HepG2 (cell line): ENCODE data around the gene PRPSAP1. TPM values are rescaled to one million over a fixed set of nuclear protein-coding genes. Genes with fewer than 3 reads are reported as not detected.

ENCODE experiments used
- ADNP ChIP-seq: sonication (generic); formaldehyde crosslinking; IDR thresholded peaks from 2 replicates; pipeline ENCODE4 v1.4.0; 2020; ENCODE audit warnings: missing genetic modification reagents
- ARNT2 ChIP-seq: sonication (generic); formaldehyde crosslinking; IDR thresholded peaks from 2 replicates; pipeline ENCODE4 v1.8.0; 2022; ENCODE audit warnings: mild to moderate bottlenecking, low read depth, missing genetic modification reagents, moderate library complexity
- CCAR2 ChIP-seq: fragments of 200-400 bp; formaldehyde crosslinking; optimal IDR thresholded peaks from 2 replicates; pipeline ENCODE3; 2018; ENCODE audit warnings: low read depth, mild to moderate bottlenecking, low read length, moderate library complexity
- EEA1 ChIP-seq: sonication (generic); formaldehyde crosslinking; IDR thresholded peaks from 2 replicates; pipeline ENCODE4 v1.5.1; 2020; ENCODE audit warnings: mild to moderate bottlenecking, missing genetic modification reagents, borderline replicate concordance
- FIP1L1 ChIP-seq: fragments of 200-400 bp; formaldehyde crosslinking; IDR thresholded peaks from 2 replicates; pipeline ENCODE4 v1.6.1; 2018; ENCODE audit warnings: low read depth, mild to moderate bottlenecking, low read length, moderate library complexity, borderline replicate concordance; ENCODE audit not compliant: insufficient read depth
- FOSL1 ChIP-seq: sonication (generic); formaldehyde crosslinking; IDR thresholded peaks from 2 replicates; pipeline ENCODE4 v1.9.0; 2021; ENCODE audit warnings: missing genetic modification reagents, borderline replicate concordance
- GTF2F1 ChIP-seq: fragments of 150-350 bp; IDR thresholded peaks from 2 replicates; pipeline ENCODE4 v1.6.1; 2014; ENCODE audit warnings: low read length
- HOXA5 ChIP-seq: sonication (generic); formaldehyde crosslinking; IDR thresholded peaks from 2 replicates; pipeline ENCODE4 v1.4.0; 2020; ENCODE audit warnings: missing genetic modification reagents
- HOXA9 ChIP-seq: sonication (generic); formaldehyde crosslinking; IDR thresholded peaks from 2 replicates; pipeline ENCODE4 v1.8.1; 2022; ENCODE audit warnings: missing genetic modification reagents, mild to moderate bottlenecking, moderate library complexity, borderline replicate concordance
- IKZF4 ChIP-seq: sonication (generic); formaldehyde crosslinking; IDR thresholded peaks from 2 replicates; pipeline ENCODE4 v1.5.1; 2020; ENCODE audit warnings: borderline replicate concordance, mild to moderate bottlenecking, low read depth, missing genetic modification reagents; ENCODE audit errors: not compliant biosample characterization
- IRF9 ChIP-seq: sonication (generic); formaldehyde crosslinking; IDR thresholded peaks from 2 replicates; pipeline ENCODE4 v1.8.0; 2022; ENCODE audit warnings: missing genetic modification reagents, mild to moderate bottlenecking, borderline replicate concordance
- LCORL ChIP-seq, 2 experiments: fragments of 450-650 bp in 1 of 2; sonication (generic) in 1 of 2; formaldehyde crosslinking in 1 of 2; IDR thresholded peaks; 2 replicates each; pipeline versions ENCODE4 v1.5.0 to v1.6.1; 2017 to 2020; ENCODE audit warnings: antibody characterized with exemption in 1 of 2, missing genetic modification reagents in 1 of 2
- MAX ChIP-seq: IDR thresholded peaks from 2 replicates; pipeline ENCODE4 v1.6.1; 2012; ENCODE audit warnings: inconsistent platforms
- MEF2D ChIP-seq: sonication (generic); formaldehyde crosslinking; IDR thresholded peaks from 2 replicates; pipeline ENCODE4 v1.5.1; 2020; ENCODE audit warnings: mild to moderate bottlenecking, missing genetic modification reagents
- MTF1 ChIP-seq: sonication (generic); formaldehyde crosslinking; IDR thresholded peaks from 2 replicates; pipeline ENCODE4 v1.5.0; 2020; ENCODE audit warnings: missing genetic modification reagents
- NCOA1 ChIP-seq: sonication (generic); formaldehyde crosslinking; IDR thresholded peaks from 2 replicates; pipeline ENCODE4 v1.9.0; 2021; ENCODE audit warnings: missing genetic modification reagents
- PCBP1 ChIP-seq: fragments of 200-400 bp; formaldehyde crosslinking; IDR thresholded peaks from 2 replicates; pipeline ENCODE4 v1.6.1; 2017; ENCODE audit warnings: mild to moderate bottlenecking, low read depth, low read length, borderline replicate concordance
- RARG ChIP-seq: sonication (generic); formaldehyde crosslinking; IDR thresholded peaks from 2 replicates; pipeline ENCODE4 v1.4.0; 2020; ENCODE audit warnings: low read depth, mild to moderate bottlenecking, missing genetic modification reagents
- SMAD1 ChIP-seq: sonication (generic); formaldehyde crosslinking; IDR thresholded peaks from 2 replicates; pipeline ENCODE4 v1.4.0; 2020; ENCODE audit warnings: missing genetic modification reagents, low read depth, mild to moderate bottlenecking, borderline replicate concordance
- STAT6 ChIP-seq: sonication (generic); formaldehyde crosslinking; IDR thresholded peaks from 2 replicates; pipeline ENCODE4 v1.4.0; 2020; ENCODE audit warnings: missing genetic modification reagents, mild to moderate bottlenecking, borderline replicate concordance
- TAF1 ChIP-seq: sonication (generic); formaldehyde crosslinking; IDR thresholded peaks from 2 replicates; pipeline ENCODE4 v1.4.0; 2020; ENCODE audit warnings: missing genetic modification reagents
- TARDBP ChIP-seq: sonication (generic); formaldehyde crosslinking; IDR thresholded peaks from 2 replicates; pipeline ENCODE4 v1.8.0; 2022; ENCODE audit warnings: mild to moderate bottlenecking, missing genetic modification reagents
- TBL1XR1 ChIP-seq: fragments of 150-350 bp; IDR thresholded peaks from 2 replicates; pipeline ENCODE4 v1.6.1; 2014; ENCODE audit warnings: borderline replicate concordance, low read length; ENCODE audit not compliant: partially characterized antibody
- TRIM24 ChIP-seq: sonication (generic); formaldehyde crosslinking; IDR thresholded peaks from 2 replicates; pipeline ENCODE4 v1.8.0; 2022; ENCODE audit warnings: mild to moderate bottlenecking, missing genetic modification reagents
- ZNF232 ChIP-seq: sonication (generic); formaldehyde crosslinking; IDR thresholded peaks from 2 replicates; pipeline ENCODE4 v1.4.0; 2020; ENCODE audit warnings: missing genetic modification reagents, borderline replicate concordance
- ZNF432 ChIP-seq: sonication (generic); formaldehyde crosslinking; IDR thresholded peaks from 2 replicates; pipeline ENCODE4 v1.5.0; 2020; ENCODE audit warnings: missing genetic modification reagents, mild to moderate bottlenecking, borderline replicate concordance
- ZNF44 ChIP-seq: sonication (generic); formaldehyde crosslinking; IDR thresholded peaks from 2 replicates; pipeline ENCODE4 v1.5.1; 2020; ENCODE audit warnings: mild to moderate bottlenecking, missing genetic modification reagents
- ZNF496 ChIP-seq: sonication (generic); formaldehyde crosslinking; IDR thresholded peaks from 2 replicates; pipeline ENCODE4 v1.8.1; 2023; ENCODE audit warnings: mild to moderate bottlenecking, moderate library complexity, missing genetic modification reagents; ENCODE audit not compliant: insufficient replicate concordance
- polyA plus RNA-seq, 8 experiments: library from polyadenylated mRNA; depleted of rRNA in 3 of 8; stranded (reverse) in 7 of 8; unstranded in 1 of 8; fragments of >200 nt; fragmentation: Illumina TruSeq in 4 of 8; extraction: Trizol in 4 of 8; gene quantifications; 2 replicates each; pipeline versions ENCODE4 v1.2.1 to v1.2.3, GENCODE V29; 2011 to 2016; ENCODE audit warnings: low read depth in 4 of 8, missing spikeins in 1 of 8, mixed read lengths in 1 of 8; ENCODE audit not compliant: insufficient read depth in 1 of 8
- total RNA-seq, 5 experiments: library from RNA; depleted of rRNA; stranded (reverse); fragments of >200 nt; fragmentation: Illumina TruSeq; extraction: Trizol; gene quantifications; 2 replicates each; pipeline ENCODE4 v1.2.3, GENCODE V29; 2016; ENCODE audit warnings: low read depth in 1 of 5

PRPSAP1 gene
- total and polyA plus RNA-seq, 2 of the 13 experiments (the other 11 are each of a cell fraction or from before 2014, with no cell fraction given): 91.1 to 314 TPM

- TF ChIP-seq TAF1 (CRISPR knock-in tag) (peak; percentile 30; the same call in 1 of the 2 replicates), IKZF4 (CRISPR knock-in tag) (no peak), ARNT2 (CRISPR knock-in tag) (no peak), CCAR2 (no peak), ZNF432 (no peak), ZNF44 (CRISPR knock-in tag) (no peak), RARG (CRISPR knock-in tag) (no peak), STAT6 (CRISPR knock-in tag) (no peak), TRIM24 (CRISPR knock-in tag) (no peak), MAX (no peak), FIP1L1 (no peak), ADNP (CRISPR knock-in tag) (no peak), GTF2F1 (no peak), FOSL1 (no peak), MEF2D (CRISPR knock-in tag) (peak; percentile 99), TBL1XR1 (no peak), PCBP1 (no peak), TARDBP (CRISPR knock-in tag) (no peak), SMAD1 (CRISPR knock-in tag) (no peak), NCOA1 (CRISPR knock-in tag) (no peak), ZNF232 (CRISPR knock-in tag) (no peak; the same call in 1 of the 2 replicates), LCORL (IDR thresholded peaks at IDR 0.05) (no peak), LCORL (CRISPR knock-in tag; IDR thresholded peaks at IDR 0.05) (peak; percentile 81), ZNF496 (CRISPR knock-in tag) (no peak), IRF9 (CRISPR knock-in tag) (no peak), MTF1 (no peak), HOXA9 (CRISPR knock-in tag) (no peak), EEA1 (CRISPR knock-in tag) (no peak), HOXA5 (no peak)
These were observed 2.1 kb downstream of the PRPSAP1 start (continued) for GRCh38 chr17:76351526-76352071.
